Embryonic facial prominence (tissue), 1 donor: Measurements from ENCODE around the gene RAPGEF5.

ENCODE experiments used
- DNase-seq: peaks from one replicate; pipeline ENCODE4 v3.0.0-alpha.2; 2016; ENCODE audit errors: extremely low spot score

The RAPGEF5 gene

GRCh38 chr7:22151901-22152300 lies 205.1 kb downstream of the RAPGEF5 start:
- DNase-seq: no peak

- DNase-seq: no peak
These were observed 206.7 kb downstream of the RAPGEF5 start for GRCh38 chr7:22150221-22150620.

- DNase-seq: no peak
These were observed 209.1 kb downstream of the RAPGEF5 start for GRCh38 chr7:22147868-22148267.

GRCh38 chr7:22146961-22147512 lies 209.9 kb downstream of the RAPGEF5 start:
- DNase-seq: no peak

GRCh38 chr7:22144950-22145349 lies 212.0 kb downstream of the RAPGEF5 start:
- DNase-seq: no peak

GRCh38 chr7:22143491-22143890 lies 213.5 kb downstream of the RAPGEF5 start:
- DNase-seq: no peak

GRCh38 chr7:22142572-22142971 lies 214.4 kb downstream of the RAPGEF5 start:
- no peak for DNase-seq

GRCh38 chr7:22141355-22141754 lies 215.6 kb downstream of the RAPGEF5 start:
- DNase-seq: no peak

- DNase-seq: no peak
These were observed 216.4 kb downstream of the RAPGEF5 start for GRCh38 chr7:22140578-22140977.

GRCh38 chr7:22138886-22139285 lies 218.1 kb downstream of the RAPGEF5 start:
- no peak for DNase-seq

- DNase-seq: no peak
These were observed 218.8 kb downstream of the RAPGEF5 start for GRCh38 chr7:22138106-22138505.

GRCh38 chr7:22137466-22137865 lies 219.5 kb downstream of the RAPGEF5 start:
- DNase-seq: no peak

GRCh38 chr7:22137026-22137425 lies 219.9 kb downstream of the RAPGEF5 start:
- no peak for DNase-seq

GRCh38 chr7:22129819-22130580 lies 227.0 kb downstream of the RAPGEF5 start:
- no peak for DNase-seq

- DNase-seq: no peak
These were observed 227.8 kb downstream of the RAPGEF5 start for GRCh38 chr7:22129166-22129565.

GRCh38 chr7:22128528-22128920 lies 228.4 kb downstream of the RAPGEF5 start:
- no peak for DNase-seq

- no peak for DNase-seq
These were observed 229.0 kb downstream of the RAPGEF5 start for GRCh38 chr7:22127835-22128527.

- no peak for DNase-seq
These were observed 231.5 kb downstream of the RAPGEF5 start for GRCh38 chr7:22125436-22125835.

- no peak for DNase-seq
These were observed 232.0 kb downstream of the RAPGEF5 start for GRCh38 chr7:22124941-22125340.

GRCh38 chr7:22123139-22123538 lies 233.8 kb downstream of the RAPGEF5 start:
- DNase-seq: no peak

GRCh38 chr7:22121702-22122474 lies 235.1 kb downstream of the RAPGEF5 start:
- DNase-seq: no peak

- no peak for DNase-seq
These were observed 236.4 kb downstream of the RAPGEF5 start for GRCh38 chr7:22120391-22121053.
